HepG2 (cell line): ENCODE results near the gene MTX3. TPM values are rescaled to one million over a fixed set of nuclear protein-coding genes. Genes with fewer than 3 reads are reported as not detected.

Source experiments
- HMG20A ChIP-seq: IDR thresholded peaks from 2 replicates; pipeline ENCODE4 v1.6.1; 2016; ENCODE audit warnings: borderline replicate concordance
- PCBP1 ChIP-seq: fragments of 200-400 bp; formaldehyde crosslinking; IDR thresholded peaks from 2 replicates; pipeline ENCODE4 v1.6.1; 2017; ENCODE audit warnings: mild to moderate bottlenecking, low read depth, low read length, borderline replicate concordance
- PITX1 ChIP-seq: sonication (generic); formaldehyde crosslinking; IDR thresholded peaks from 2 replicates; pipeline ENCODE4 v1.5.1; 2020; ENCODE audit warnings: mild to moderate bottlenecking, missing genetic modification reagents
- RAD21 ChIP-seq: fragments of 450-650 bp; formaldehyde crosslinking; IDR thresholded peaks from 2 replicates; pipeline ENCODE4 v1.5.0; 2020; ENCODE audit warnings: mild to moderate bottlenecking
- SMARCC2 ChIP-seq: fragments of 450-650 bp; IDR thresholded peaks from 2 replicates; pipeline ENCODE4 v1.6.1; 2017; ENCODE audit warnings: antibody characterized with exemption, mild to moderate bottlenecking
- SMYD3 ChIP-seq: sonication (generic); formaldehyde crosslinking; IDR thresholded peaks from 2 replicates; pipeline ENCODE4 v1.8.1; 2023; ENCODE audit warnings: mild to moderate bottlenecking, missing genetic modification reagents
- TP53 ChIP-seq: sonication (generic); formaldehyde crosslinking; conservative IDR thresholded peaks from 2 replicates; pipeline ENCODE4 v1.4.0; 2020; ENCODE audit warnings: missing genetic modification reagents
- ZBTB20 ChIP-seq: sonication (generic); formaldehyde crosslinking; IDR thresholded peaks from 2 replicates; pipeline ENCODE4 v1.8.1; 2023; ENCODE audit warnings: missing genetic modification reagents, low read depth, mild to moderate bottlenecking, borderline replicate concordance
- ZNF883 ChIP-seq: sonication (generic); formaldehyde crosslinking; IDR thresholded peaks from 2 replicates; pipeline ENCODE4 v1.5.1; 2020; ENCODE audit warnings: mild to moderate bottlenecking, missing genetic modification reagents; ENCODE audit errors: not compliant biosample characterization
- polyA plus RNA-seq, 8 experiments: library from polyadenylated mRNA; depleted of rRNA in 3 of 8; stranded (reverse) in 7 of 8; unstranded in 1 of 8; fragments of >200 nt; fragmentation: Illumina TruSeq in 4 of 8; extraction: Trizol in 4 of 8; gene quantifications; 2 replicates each; pipeline versions ENCODE4 v1.2.1 to v1.2.3, GENCODE V29; 2011 to 2016; ENCODE audit warnings: low read depth in 4 of 8, missing spikeins in 1 of 8, mixed read lengths in 1 of 8; ENCODE audit not compliant: insufficient read depth in 1 of 8
- total RNA-seq, 5 experiments: library from RNA; depleted of rRNA; stranded (reverse); fragments of >200 nt; fragmentation: Illumina TruSeq; extraction: Trizol; gene quantifications; 2 replicates each; pipeline ENCODE4 v1.2.3, GENCODE V29; 2016; ENCODE audit warnings: low read depth in 1 of 5
- TF ChIP-seq, protein P1 (sequence below): sonication (generic); formaldehyde crosslinking; IDR thresholded peaks from 2 replicates; pipeline ENCODE4 v1.4.0; 2020; ENCODE audit warnings: missing genetic modification reagents
- TF ChIP-seq, protein P2 (sequence below): IDR thresholded peaks from 2 replicates; pipeline ENCODE4 v1.4.0; 2020; ENCODE audit warnings: mild to moderate bottlenecking, missing genetic modification reagents
- TF ChIP-seq, protein P3 (sequence below): sonication (generic); formaldehyde crosslinking; IDR thresholded peaks from 2 replicates; pipeline ENCODE4 v1.5.1; 2020; ENCODE audit warnings: missing genetic modification reagents, mild to moderate bottlenecking, borderline replicate concordance
- TF ChIP-seq, protein P4 (sequence below): sonication (generic); formaldehyde crosslinking; IDR thresholded peaks from 2 replicates; pipeline ENCODE4 v1.8.0; 2022; ENCODE audit warnings: missing genetic modification reagents, mild to moderate bottlenecking, borderline replicate concordance
- TF ChIP-seq, protein P5 (sequence below): fragments of 450-650 bp; IDR thresholded peaks from 2 replicates; pipeline ENCODE4 v1.6.1; 2016
- TF ChIP-seq, protein P6 (sequence below): sonication (generic); formaldehyde crosslinking; IDR thresholded peaks from 2 replicates; pipeline ENCODE4 v1.4.0; 2020; ENCODE audit warnings: mild to moderate bottlenecking, missing genetic modification reagents

Gene MTX3
- total and polyA plus RNA-seq, 2 of the 13 experiments (the other 11 are each of a cell fraction or from before 2014, with no cell fraction given), result 9.9 to 16.7 TPM

DNA sequence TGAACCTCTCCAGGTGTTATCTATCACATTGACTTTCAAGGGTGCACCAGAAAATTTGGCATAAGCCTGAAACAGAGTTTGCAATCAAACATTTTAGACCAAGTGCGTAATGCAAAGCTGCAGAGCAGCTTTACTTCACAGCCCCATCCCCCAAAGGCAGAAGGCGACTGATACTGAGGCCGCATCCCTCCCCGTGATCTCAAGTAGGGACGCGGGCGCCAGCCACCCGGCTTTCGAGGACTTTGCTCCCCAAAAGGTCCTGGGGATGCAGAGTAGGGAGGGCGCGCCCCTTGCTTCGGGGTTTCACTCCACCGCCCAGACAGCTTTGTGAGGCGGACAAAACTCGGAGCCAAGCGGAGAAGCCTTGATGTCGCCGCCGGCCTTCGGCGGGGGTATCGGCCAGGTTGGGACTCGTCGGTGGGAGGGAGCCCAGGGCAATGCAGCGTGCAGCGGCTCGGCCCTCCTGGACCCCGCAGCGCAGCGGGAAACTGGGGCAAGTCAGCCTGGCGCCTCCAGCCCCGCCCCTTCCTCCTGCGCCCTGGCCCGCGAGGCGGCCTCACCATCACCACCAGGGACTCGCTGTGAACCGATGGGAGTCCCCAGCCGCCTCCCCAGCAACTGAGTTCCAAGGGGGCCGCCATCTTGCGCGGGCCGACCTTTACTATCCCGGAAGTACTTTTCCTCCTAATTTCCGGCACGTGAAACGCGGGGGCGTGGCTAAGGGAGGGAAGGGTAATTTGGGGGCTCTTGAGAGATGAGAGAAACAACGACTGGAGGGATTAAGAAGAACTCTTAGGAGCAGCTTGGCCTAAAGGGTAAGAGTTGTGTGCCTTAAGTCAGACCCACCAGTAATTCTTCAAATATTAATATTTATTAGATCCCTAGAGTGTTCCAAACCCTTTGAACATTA lies at the start of gene MTX3 (continued):
- TF ChIP-seq, protein P1, sequence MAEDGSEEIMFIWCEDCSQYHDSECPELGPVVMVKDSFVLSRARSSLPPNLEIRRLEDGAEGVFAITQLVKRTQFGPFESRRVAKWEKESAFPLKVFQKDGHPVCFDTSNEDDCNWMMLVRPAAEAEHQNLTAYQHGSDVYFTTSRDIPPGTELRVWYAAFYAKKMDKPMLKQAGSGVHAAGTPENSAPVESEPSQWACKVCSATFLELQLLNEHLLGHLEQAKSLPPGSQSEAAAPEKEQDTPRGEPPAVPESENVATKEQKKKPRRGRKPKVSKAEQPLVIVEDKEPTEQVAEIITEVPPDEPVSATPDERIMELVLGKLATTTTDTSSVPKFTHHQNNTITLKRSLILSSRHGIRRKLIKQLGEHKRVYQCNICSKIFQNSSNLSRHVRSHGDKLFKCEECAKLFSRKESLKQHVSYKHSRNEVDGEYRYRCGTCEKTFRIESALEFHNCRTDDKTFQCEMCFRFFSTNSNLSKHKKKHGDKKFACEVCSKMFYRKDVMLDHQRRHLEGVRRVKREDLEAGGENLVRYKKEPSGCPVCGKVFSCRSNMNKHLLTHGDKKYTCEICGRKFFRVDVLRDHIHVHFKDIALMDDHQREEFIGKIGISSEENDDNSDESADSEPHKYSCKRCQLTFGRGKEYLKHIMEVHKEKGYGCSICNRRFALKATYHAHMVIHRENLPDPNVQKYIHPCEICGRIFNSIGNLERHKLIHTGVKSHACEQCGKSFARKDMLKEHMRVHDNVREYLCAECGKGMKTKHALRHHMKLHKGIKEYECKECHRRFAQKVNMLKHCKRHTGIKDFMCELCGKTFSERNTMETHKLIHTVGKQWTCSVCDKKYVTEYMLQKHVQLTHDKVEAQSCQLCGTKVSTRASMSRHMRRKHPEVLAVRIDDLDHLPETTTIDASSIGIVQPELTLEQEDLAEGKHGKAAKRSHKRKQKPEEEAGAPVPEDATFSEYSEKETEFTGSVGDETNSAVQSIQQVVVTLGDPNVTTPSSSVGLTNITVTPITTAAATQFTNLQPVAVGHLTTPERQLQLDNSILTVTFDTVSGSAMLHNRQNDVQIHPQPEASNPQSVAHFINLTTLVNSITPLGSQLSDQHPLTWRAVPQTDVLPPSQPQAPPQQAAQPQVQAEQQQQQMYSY (CRISPR knock-in tag), result no peak
- TF ChIP-seq SMYD3 (CRISPR knock-in tag) (no peak), ZBTB20 (CRISPR knock-in tag) (peak; percentile 42; the same call in 1 of the 2 replicates), PITX1 (CRISPR knock-in tag) (peak; percentile 67; the same call in 1 of the 2 replicates), HMG20A (CRISPR knock-in tag) (no peak), SMARCC2 (no peak), RAD21 (CRISPR knock-in tag) (peak; percentile 53), PCBP1 (no peak), TP53 (CRISPR knock-in tag) (0 out of 2 replicates have a peak, but pooled peaks have one; percentile 28), ZNF883 (CRISPR knock-in tag) (peak; percentile 65)
- TF ChIP-seq, protein P2, sequence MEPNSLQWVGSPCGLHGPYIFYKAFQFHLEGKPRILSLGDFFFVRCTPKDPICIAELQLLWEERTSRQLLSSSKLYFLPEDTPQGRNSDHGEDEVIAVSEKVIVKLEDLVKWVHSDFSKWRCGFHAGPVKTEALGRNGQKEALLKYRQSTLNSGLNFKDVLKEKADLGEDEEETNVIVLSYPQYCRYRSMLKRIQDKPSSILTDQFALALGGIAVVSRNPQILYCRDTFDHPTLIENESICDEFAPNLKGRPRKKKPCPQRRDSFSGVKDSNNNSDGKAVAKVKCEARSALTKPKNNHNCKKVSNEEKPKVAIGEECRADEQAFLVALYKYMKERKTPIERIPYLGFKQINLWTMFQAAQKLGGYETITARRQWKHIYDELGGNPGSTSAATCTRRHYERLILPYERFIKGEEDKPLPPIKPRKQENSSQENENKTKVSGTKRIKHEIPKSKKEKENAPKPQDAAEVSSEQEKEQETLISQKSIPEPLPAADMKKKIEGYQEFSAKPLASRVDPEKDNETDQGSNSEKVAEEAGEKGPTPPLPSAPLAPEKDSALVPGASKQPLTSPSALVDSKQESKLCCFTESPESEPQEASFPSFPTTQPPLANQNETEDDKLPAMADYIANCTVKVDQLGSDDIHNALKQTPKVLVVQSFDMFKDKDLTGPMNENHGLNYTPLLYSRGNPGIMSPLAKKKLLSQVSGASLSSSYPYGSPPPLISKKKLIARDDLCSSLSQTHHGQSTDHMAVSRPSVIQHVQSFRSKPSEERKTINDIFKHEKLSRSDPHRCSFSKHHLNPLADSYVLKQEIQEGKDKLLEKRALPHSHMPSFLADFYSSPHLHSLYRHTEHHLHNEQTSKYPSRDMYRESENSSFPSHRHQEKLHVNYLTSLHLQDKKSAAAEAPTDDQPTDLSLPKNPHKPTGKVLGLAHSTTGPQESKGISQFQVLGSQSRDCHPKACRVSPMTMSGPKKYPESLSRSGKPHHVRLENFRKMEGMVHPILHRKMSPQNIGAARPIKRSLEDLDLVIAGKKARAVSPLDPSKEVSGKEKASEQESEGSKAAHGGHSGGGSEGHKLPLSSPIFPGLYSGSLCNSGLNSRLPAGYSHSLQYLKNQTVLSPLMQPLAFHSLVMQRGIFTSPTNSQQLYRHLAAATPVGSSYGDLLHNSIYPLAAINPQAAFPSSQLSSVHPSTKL (CRISPR knock-in tag), result peak; percentile 68; the same call in 1 of the 2 replicates
- TF ChIP-seq, protein P3, sequence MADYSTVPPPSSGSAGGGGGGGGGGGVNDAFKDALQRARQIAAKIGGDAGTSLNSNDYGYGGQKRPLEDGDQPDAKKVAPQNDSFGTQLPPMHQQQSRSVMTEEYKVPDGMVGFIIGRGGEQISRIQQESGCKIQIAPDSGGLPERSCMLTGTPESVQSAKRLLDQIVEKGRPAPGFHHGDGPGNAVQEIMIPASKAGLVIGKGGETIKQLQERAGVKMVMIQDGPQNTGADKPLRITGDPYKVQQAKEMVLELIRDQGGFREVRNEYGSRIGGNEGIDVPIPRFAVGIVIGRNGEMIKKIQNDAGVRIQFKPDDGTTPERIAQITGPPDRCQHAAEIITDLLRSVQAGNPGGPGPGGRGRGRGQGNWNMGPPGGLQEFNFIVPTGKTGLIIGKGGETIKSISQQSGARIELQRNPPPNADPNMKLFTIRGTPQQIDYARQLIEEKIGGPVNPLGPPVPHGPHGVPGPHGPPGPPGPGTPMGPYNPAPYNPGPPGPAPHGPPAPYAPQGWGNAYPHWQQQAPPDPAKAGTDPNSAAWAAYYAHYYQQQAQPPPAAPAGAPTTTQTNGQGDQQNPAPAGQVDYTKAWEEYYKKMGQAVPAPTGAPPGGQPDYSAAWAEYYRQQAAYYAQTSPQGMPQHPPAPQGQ (CRISPR knock-in tag), result no peak
- TF ChIP-seq, protein P4, sequence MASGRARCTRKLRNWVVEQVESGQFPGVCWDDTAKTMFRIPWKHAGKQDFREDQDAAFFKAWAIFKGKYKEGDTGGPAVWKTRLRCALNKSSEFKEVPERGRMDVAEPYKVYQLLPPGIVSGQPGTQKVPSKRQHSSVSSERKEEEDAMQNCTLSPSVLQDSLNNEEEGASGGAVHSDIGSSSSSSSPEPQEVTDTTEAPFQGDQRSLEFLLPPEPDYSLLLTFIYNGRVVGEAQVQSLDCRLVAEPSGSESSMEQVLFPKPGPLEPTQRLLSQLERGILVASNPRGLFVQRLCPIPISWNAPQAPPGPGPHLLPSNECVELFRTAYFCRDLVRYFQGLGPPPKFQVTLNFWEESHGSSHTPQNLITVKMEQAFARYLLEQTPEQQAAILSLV (CRISPR knock-in tag), result peak; percentile 92; the same call in 1 of the 2 replicates
- TF ChIP-seq, protein P5, sequence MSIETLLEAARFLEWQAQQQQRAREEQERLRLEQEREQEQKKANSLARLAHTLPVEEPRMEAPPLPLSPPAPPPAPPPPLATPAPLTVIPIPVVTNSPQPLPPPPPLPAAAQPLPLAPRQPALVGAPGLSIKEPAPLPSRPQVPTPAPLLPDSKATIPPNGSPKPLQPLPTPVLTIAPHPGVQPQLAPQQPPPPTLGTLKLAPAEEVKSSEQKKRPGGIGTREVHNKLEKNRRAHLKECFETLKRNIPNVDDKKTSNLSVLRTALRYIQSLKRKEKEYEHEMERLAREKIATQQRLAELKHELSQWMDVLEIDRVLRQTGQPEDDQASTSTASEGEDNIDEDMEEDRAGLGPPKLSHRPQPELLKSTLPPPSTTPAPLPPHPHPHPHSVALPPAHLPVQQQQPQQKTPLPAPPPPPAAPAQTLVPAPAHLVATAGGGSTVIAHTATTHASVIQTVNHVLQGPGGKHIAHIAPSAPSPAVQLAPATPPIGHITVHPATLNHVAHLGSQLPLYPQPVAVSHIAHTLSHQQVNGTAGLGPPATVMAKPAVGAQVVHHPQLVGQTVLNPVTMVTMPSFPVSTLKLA, result no peak
- TF ChIP-seq, protein P6, sequence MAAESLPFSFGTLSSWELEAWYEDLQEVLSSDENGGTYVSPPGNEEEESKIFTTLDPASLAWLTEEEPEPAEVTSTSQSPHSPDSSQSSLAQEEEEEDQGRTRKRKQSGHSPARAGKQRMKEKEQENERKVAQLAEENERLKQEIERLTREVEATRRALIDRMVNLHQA (CRISPR knock-in tag), result no peak
